GM21526 (cell line): Measurements from ENCODE around the gene KCTD13.
A peak's percentile ranks its signal among the peaks of the same experiment; 100 is the strongest.
"Not testable (repeated sequence)": the region's sequence is repeated elsewhere in the genome, so short reads cannot be mapped to it uniquely, and the experiment has no call there.

ENCODE experiments used
- ATAC-seq: cut with Tn5 transposase; IDR thresholded peaks from one replicate; pipeline ENCODE4 v1.9.1; 2021; ENCODE audit warnings: moderate library complexity; ENCODE audit not compliant: unreplicated experiment, low FRiP score

The KCTD13 gene

GRCh38 chr16:29889372-29889771 lies 36.7 kb downstream of the KCTD13 start:
- not testable (repeated sequence) for ATAC-seq

- no peak for ATAC-seq
Measured at GRCh38 chr16:29883987-29884386, 42.0 kb downstream of the KCTD13 start.

- ATAC-seq = no peak
Measured at GRCh38 chr16:29881050-29881449, 45.0 kb downstream of the KCTD13 start.

- no peak for ATAC-seq
Measured at GRCh38 chr16:29878172-29878571, 47.9 kb downstream of the KCTD13 start.

GRCh38 chr16:29877266-29877961 lies 48.6 kb downstream of the KCTD13 start:
- ATAC-seq = no peak

- no peak for ATAC-seq
Measured at GRCh38 chr16:29876594-29877249, 49.3 kb downstream of the KCTD13 start.

GRCh38 chr16:29876217-29876593 lies 49.8 kb downstream of the KCTD13 start:
- ATAC-seq = no peak

- ATAC-seq = no peak
Measured at GRCh38 chr16:29875206-29875605, 50.8 kb downstream of the KCTD13 start.

- ATAC-seq = no peak
Measured at GRCh38 chr16:29873319-29873718, 52.7 kb downstream of the KCTD13 start.

GRCh38 chr16:29871822-29872546 lies 54.0 kb downstream of the KCTD13 start:
- ATAC-seq = no peak

GRCh38 chr16:29869067-29869466 lies 57.0 kb downstream of the KCTD13 start:
- ATAC-seq = not testable (repeated sequence)

GRCh38 chr16:29868396-29869009 lies 57.5 kb downstream of the KCTD13 start:
- ATAC-seq = no peak

GRCh38 chr16:29864205-29864604 lies 61.8 kb downstream of the KCTD13 start:
- ATAC-seq = no peak

- no peak for ATAC-seq
Measured at GRCh38 chr16:29863669-29863984, 62.4 kb downstream of the KCTD13 start.

GRCh38 chr16:29862884-29863668 lies 63.0 kb downstream of the KCTD13 start, which contains the start of gene CDIPT:
Gene CDIPT (minus strand): TSS chr16:29863226. CDS start chr16:29862857, 369 bp downstream.
- ATAC-seq = peak; percentile 90

GRCh38 chr16:29862383-29862883 lies 63.6 kb downstream of the KCTD13 start:
- ATAC-seq = no peak

GRCh38 chr16:29860218-29860617 lies 65.8 kb downstream of the KCTD13 start:
- no peak for ATAC-seq

- no peak for ATAC-seq
Measured at GRCh38 chr16:29858974-29859373, 67.1 kb downstream of the KCTD13 start.

GRCh38 chr16:29858149-29858849 lies 67.7 kb downstream of the KCTD13 start:
- ATAC-seq = no peak
